Mesenchymal stem cell (in vitro differentiated cells and primary cell): ENCODE measurements around the gene SPEG.

Experiments used
- DNase-seq: peaks from one replicate; pipeline ENCODE4 v3.0.0-alpha.2; 2013
- H2AFZ ChIP-seq: one replicate; pipeline ENCODE4 v1.6.1; 2013; ENCODE audit warnings: low read depth, mild to moderate bottlenecking, control low read depth, inconsistent platforms, low read length, moderate library complexity
- H2AK5ac ChIP-seq: 2 replicates; pipeline ENCODE4 v1.6.1; 2013; ENCODE audit warnings: low read length, moderate library complexity, mild to moderate bottlenecking, inconsistent platforms; ENCODE audit not compliant: severe bottlenecking
- H2BK120ac ChIP-seq: one replicate; pipeline ENCODE4 v1.6.1; 2013; ENCODE audit warnings: low read depth, mild to moderate bottlenecking, inconsistent platforms, low read length, moderate library complexity
- H2BK12ac ChIP-seq, 2 experiments: one replicate each; pipeline ENCODE4 v1.6.1; 2013; ENCODE audit warnings: inconsistent platforms in 2 of 2, low read length in 2 of 2, mild to moderate bottlenecking in 2 of 2, moderate library complexity in 2 of 2, control low read depth in 1 of 2
- H2BK15ac ChIP-seq: one replicate; pipeline ENCODE4 v1.6.1; 2013; ENCODE audit warnings: mild to moderate bottlenecking, low read depth, inconsistent platforms; ENCODE audit not compliant: poor library complexity, severe bottlenecking
- H2BK5ac ChIP-seq: 2 replicates; pipeline ENCODE4 v1.6.1; 2013; ENCODE audit warnings: low read depth, mild to moderate bottlenecking, low read length, control low read depth, inconsistent platforms; ENCODE audit not compliant: poor library complexity, severe bottlenecking
- H3K14ac ChIP-seq, 2 experiments: one replicate each; pipeline ENCODE4 v1.6.1; 2013; ENCODE audit warnings: inconsistent platforms in 2 of 2, low read length in 2 of 2, control low read depth in 1 of 2, mild to moderate bottlenecking in 1 of 2, moderate library complexity in 1 of 2
- H3K18ac ChIP-seq, 2 experiments: one replicate each; pipeline ENCODE4 v1.6.1; 2013; ENCODE audit warnings: inconsistent platforms in 2 of 2, low read length in 2 of 2, control low read depth in 1 of 2, low read depth in 1 of 2, mild to moderate bottlenecking in 1 of 2
- H3K23ac ChIP-seq, 2 experiments: one replicate each; pipeline ENCODE4 v1.6.1; 2013; ENCODE audit warnings: inconsistent platforms in 2 of 2, low read length in 2 of 2, mild to moderate bottlenecking in 2 of 2, moderate library complexity in 2 of 2, control low read depth in 1 of 2
- H3K27ac ChIP-seq: 2 replicates; pipeline ENCODE4 v1.5.1; 2013; ENCODE audit warnings: mild to moderate bottlenecking, moderate library complexity, low read length, control low read depth, inconsistent platforms; ENCODE audit not compliant: poor library complexity, severe bottlenecking
- H3K27me3 ChIP-seq, 2 experiments: 2 replicates each; pipeline versions ENCODE4 v1.6.1 to v1.7.0; 2013; ENCODE audit warnings: low read length in 2 of 2, mild to moderate bottlenecking in 2 of 2, moderate library complexity in 2 of 2, control low read depth in 1 of 2, inconsistent platforms in 1 of 2; ENCODE audit not compliant: control insufficient read depth in 1 of 2, insufficient read depth in 1 of 2
- H3K36me3 ChIP-seq, 2 experiments: 2 replicates each; pipeline versions ENCODE4 v1.6.1 to v1.7.0; 2013; ENCODE audit warnings: low read length in 2 of 2, control low read depth in 1 of 2, inconsistent platforms in 1 of 2, low read depth in 1 of 2, mild to moderate bottlenecking in 1 of 2; ENCODE audit not compliant: insufficient read depth in 2 of 2, control insufficient read depth in 1 of 2
- H3K4ac ChIP-seq, 2 experiments: one replicate each; pipeline ENCODE4 v1.6.1; 2013; ENCODE audit warnings: inconsistent platforms in 2 of 2, low read length in 2 of 2, mild to moderate bottlenecking in 2 of 2, moderate library complexity in 2 of 2, control low read depth in 1 of 2, low read depth in 1 of 2
- H3K4me1 ChIP-seq: 2 replicates; pipeline ENCODE4 v1.6.1; 2013; ENCODE audit warnings: low read depth, low read length, control low read depth; ENCODE audit not compliant: control insufficient read depth, insufficient read depth
- H3K4me2 ChIP-seq: 2 replicates; pipeline ENCODE4 v1.6.1; 2013; ENCODE audit warnings: low read length, mild to moderate bottlenecking, inconsistent platforms; ENCODE audit not compliant: poor library complexity, severe bottlenecking
- H3K4me3 ChIP-seq, 2 experiments: 2 replicates each; pipeline versions ENCODE4 v1.5.1 to v1.7.0; 2013; ENCODE audit warnings: low read length in 2 of 2, mild to moderate bottlenecking in 2 of 2, control low read depth in 1 of 2, low read depth in 1 of 2; ENCODE audit not compliant: insufficient read depth in 1 of 2
- H3K79me1 ChIP-seq: replicated peaks from 2 replicates; pipeline ENCODE4 v1.6.1; 2013; ENCODE audit warnings: mild to moderate bottlenecking, control low read depth, low read length, inconsistent platforms; ENCODE audit not compliant: poor library complexity, severe bottlenecking
- H3K9ac ChIP-seq: 2 replicates; pipeline ENCODE4 v1.7.0; 2013; ENCODE audit warnings: mild to moderate bottlenecking, low read length, moderate library complexity
- H3K9me3 ChIP-seq: 2 replicates; pipeline ENCODE4 v1.7.0; 2013; ENCODE audit warnings: mild to moderate bottlenecking, low read length; ENCODE audit not compliant: control insufficient read depth
- H4K8ac ChIP-seq: one replicate; pipeline ENCODE4 v1.6.1; 2013; ENCODE audit warnings: inconsistent platforms, mild to moderate bottlenecking, low read length, moderate library complexity
- H4K91ac ChIP-seq: one replicate; pipeline ENCODE4 v1.6.1; 2013; ENCODE audit warnings: mild to moderate bottlenecking, low read length, inconsistent platforms
- WGBS: methylation state at CpG from one replicate; pipeline ENCODE4 v1.1.7; 2013; ENCODE audit warnings: mixed read lengths; 5-methylcytosine and 5-hydroxymethylcytosine counted together

The SPEG gene

DNA sequence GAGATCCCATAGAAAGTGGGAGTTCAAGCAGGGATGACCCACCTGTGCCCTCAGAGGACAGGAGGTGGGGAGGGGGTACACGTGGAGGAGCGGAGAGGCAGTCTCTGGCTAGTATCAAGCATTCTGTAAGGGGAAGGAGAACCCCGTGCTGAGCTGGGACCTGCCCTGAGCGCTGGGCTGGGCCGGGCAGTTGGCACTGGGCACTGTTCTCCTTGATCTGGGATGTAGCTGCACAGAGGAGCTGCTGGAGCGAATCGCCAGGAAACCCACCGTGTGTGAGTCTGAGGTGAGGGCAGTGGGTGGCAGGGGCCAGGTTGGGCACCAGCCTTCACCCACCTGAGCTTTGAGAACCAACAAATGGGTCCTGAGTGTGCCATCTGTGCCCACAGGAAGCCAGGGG lies 44.3 kb downstream of the SPEG start:
- H3K23ac ChIP-seq = no peak overlapping the region
- no peak overlapping the region for H3K4ac ChIP-seq
- no peak overlapping the region for H3K18ac ChIP-seq
- no peaks in the 10 kb centered on the region for H3K9me3 ChIP-seq
- H2BK15ac ChIP-seq = no peak overlapping the region
- no peaks in the 10 kb centered on the region for H3K79me1 ChIP-seq
- no peak overlapping the region for H2BK12ac ChIP-seq
- no peak overlapping the region for H4K91ac ChIP-seq
- H3K4me3 ChIP-seq = no peak overlapping the region
- H3K4me2 ChIP-seq = no peak overlapping the region
- peaks cover 0 to 2% of the 10 kb centered on the region in 2 experiments for H3K27me3 ChIP-seq
- DNase-seq = no peak
- H3K27ac ChIP-seq = no peak overlapping the region
- peaks cover 74 to 78% of the 10 kb centered on the region in 2 experiments for H3K36me3 ChIP-seq
- WGBS = 96% methylated on average over 8 of the region's 8 CpGs
- no peak overlapping the region for H3K9ac ChIP-seq
- H4K8ac ChIP-seq = no peak overlapping the region
- H2BK120ac ChIP-seq = no peak overlapping the region
- no peak overlapping the region for H2AFZ ChIP-seq
- peaks cover 13% of the 10 kb centered on the region for H3K4me1 ChIP-seq
- no peak overlapping the region for H3K14ac ChIP-seq
- no peak overlapping the region for H2AK5ac ChIP-seq
- H2BK5ac ChIP-seq = no peak overlapping the region

GRCh38 chr2:219480004-219480403 lies 45.4 kb downstream of the SPEG start:
- H3K4me1 ChIP-seq = peaks cover 24% of the 10 kb centered on the region
- H3K27ac ChIP-seq = no peak overlapping the region
- no peaks in the 10 kb centered on the region for H3K9me3 ChIP-seq
- H3K18ac ChIP-seq = no peak overlapping the region
- H3K79me1 ChIP-seq = no peaks in the 10 kb centered on the region
- no peak overlapping the region for H3K9ac ChIP-seq
- no peak overlapping the region for H4K8ac ChIP-seq
- H4K91ac ChIP-seq = no peak overlapping the region
- no peak overlapping the region for H2BK120ac ChIP-seq
- WGBS = 91% methylated on average over 8 of the region's 8 CpGs
- no peak overlapping the region for H2BK5ac ChIP-seq
- no peak overlapping the region for H3K23ac ChIP-seq
- H3K4me3 ChIP-seq = peak overlapping the region in 1 of 2 experiments; percentile 22
- H2BK12ac ChIP-seq = no peak overlapping the region
- peaks cover 3 to 8% of the 10 kb centered on the region in 2 experiments for H3K27me3 ChIP-seq
- H3K36me3 ChIP-seq = peaks cover 68 to 71% of the 10 kb centered on the region in 2 experiments
- H2BK15ac ChIP-seq = no peak overlapping the region
- no peak overlapping the region for H2AFZ ChIP-seq
- no peak for DNase-seq
- H3K4ac ChIP-seq = no peak overlapping the region
- H2AK5ac ChIP-seq = no peak overlapping the region
- no peak overlapping the region for H3K14ac ChIP-seq
- no peak overlapping the region for H3K4me2 ChIP-seq

GRCh38 chr2:219482674-219483405 lies 48.2 kb downstream of the SPEG start:
- H3K9me3 ChIP-seq = no peaks in the 10 kb centered on the region
- H4K8ac ChIP-seq = no peak overlapping the region
- peaks cover 28% of the 10 kb centered on the region for H3K4me1 ChIP-seq
- no peak overlapping the region for H2AK5ac ChIP-seq
- no peak overlapping the region for H3K27ac ChIP-seq
- no peak overlapping the region for H2BK12ac ChIP-seq
- H3K4ac ChIP-seq = no peak overlapping the region
- H3K27me3 ChIP-seq = peaks cover 3 to 19% of the 10 kb centered on the region in 2 experiments
- H2BK5ac ChIP-seq = no peak overlapping the region
- H3K4me2 ChIP-seq = no peak overlapping the region
- H3K23ac ChIP-seq = no peak overlapping the region
- H3K36me3 ChIP-seq = peaks cover 53 to 72% of the 10 kb centered on the region in 2 experiments
- H3K79me1 ChIP-seq = no peaks in the 10 kb centered on the region
- H4K91ac ChIP-seq = no peak overlapping the region
- H2BK15ac ChIP-seq = no peak overlapping the region
- no peak overlapping the region for H3K4me3 ChIP-seq
- DNase-seq = no peak
- no peak overlapping the region for H3K14ac ChIP-seq
- H2BK120ac ChIP-seq = no peak overlapping the region
- WGBS = 77% methylated on average over 17 of the region's 17 CpGs
- no peak overlapping the region for H2AFZ ChIP-seq
- H3K18ac ChIP-seq = no peak overlapping the region
- no peak overlapping the region for H3K9ac ChIP-seq

- Histone ChIP-seq H3K4me1 (peaks cover 28% of the 10 kb centered on the region), H3K79me1 (no peaks in the 10 kb centered on the region), H4K91ac (no peak overlapping the region), H3K23ac (no peak overlapping the region), H3K36me3 (peaks cover 59 to 71% of the 10 kb centered on the region in 2 experiments), H2BK15ac (no peak overlapping the region), H3K14ac (peak overlapping the region in 1 of 2 experiments; percentile 19), H3K4me2 (peak overlapping the region; percentile 69), H3K27ac (no peak overlapping the region), H3K9ac (no peak overlapping the region), H2BK12ac (no peak overlapping the region), H2AK5ac (no peak overlapping the region), H2AFZ (peak overlapping the region; percentile 32), H3K4me3 (no peak overlapping the region), H3K18ac (peak overlapping the region in 1 of 2 experiments; percentile 49), H3K9me3 (no peaks in the 10 kb centered on the region), H2BK5ac (no peak overlapping the region), H4K8ac (no peak overlapping the region), H2BK120ac (no peak overlapping the region), H3K27me3 (peaks cover 3 to 19% of the 10 kb centered on the region in 2 experiments), H3K4ac (no peak overlapping the region)
- no peak for DNase-seq
- 33% methylated on average over 58 of the region's 58 CpGs for WGBS
Measured at GRCh38 chr2:219483451-219484342, 49.1 kb downstream of the SPEG start.
